IPS DF 4.7 (cell line): ENCODE data around the gene RASSF5.
"Not testable (repeated sequence)": the region's sequence is repeated elsewhere in the genome, so short reads cannot be mapped to it uniquely, and the experiment has no call there.

ENCODE experiments used
- DNase-seq: peaks from one replicate; pipeline ENCODE4 v3.0.0-alpha.2; 2013; ENCODE audit warnings: low spot score; ENCODE audit errors: extremely low read depth

Gene RASSF5

DNA sequence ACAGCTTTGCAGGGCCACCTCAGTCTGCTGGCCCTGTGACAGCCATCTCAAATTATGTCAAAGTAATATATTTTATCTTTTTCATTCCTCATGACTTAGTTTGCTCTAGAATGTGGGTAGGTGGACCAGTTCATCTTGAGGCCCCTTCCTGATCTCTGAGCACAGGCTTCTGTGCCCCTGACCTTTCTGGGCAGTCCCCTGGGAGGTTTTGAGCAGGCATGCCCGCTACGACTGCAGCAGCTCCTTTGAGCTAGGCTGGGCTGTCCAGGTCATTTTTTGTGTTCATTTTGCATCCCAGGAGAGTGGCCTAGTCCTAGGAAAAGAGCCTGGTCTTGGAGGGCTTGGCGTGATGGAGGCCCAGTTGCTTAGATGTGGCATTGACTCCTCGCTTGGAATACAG, 62.2 kb downstream of the RASSF5 start:
- no peak for DNase-seq

DNA sequence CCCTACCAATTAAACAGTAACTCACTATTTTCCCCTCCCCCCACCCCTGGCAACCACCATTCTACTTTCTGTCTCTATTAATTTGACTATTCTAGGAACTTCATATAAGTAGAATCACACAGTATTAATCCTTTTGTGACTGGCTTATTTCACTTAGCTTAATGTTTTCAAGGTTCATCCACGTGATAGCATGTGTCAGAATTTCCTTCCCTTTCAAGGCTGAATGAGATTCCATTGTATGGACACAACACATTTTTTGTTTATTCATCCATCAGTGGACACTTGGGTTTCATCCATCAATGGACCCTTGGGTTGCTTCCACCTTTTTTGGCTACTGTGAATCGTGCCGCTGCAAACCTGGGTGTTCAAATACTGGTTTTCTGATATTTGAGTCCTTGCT, 63.2 kb downstream of the RASSF5 start:
- no peak for DNase-seq

DNA sequence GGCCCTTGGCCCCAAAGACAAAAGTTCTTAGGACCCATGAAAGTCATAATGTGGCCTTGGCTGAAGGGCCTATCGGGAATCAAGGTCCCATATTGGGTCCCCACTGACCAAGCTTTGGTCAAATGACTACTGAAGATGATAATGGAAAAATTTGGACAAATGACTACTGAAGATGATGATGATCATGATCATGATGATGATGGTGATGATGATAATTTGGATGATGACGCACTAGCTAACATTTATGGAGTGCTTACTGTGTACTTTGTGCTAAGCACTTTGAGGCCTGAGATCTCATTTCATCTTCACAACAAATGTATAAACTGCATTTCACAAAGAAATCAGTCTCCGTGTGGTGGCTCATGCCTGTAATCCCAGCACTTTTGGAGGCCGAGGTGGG, 65.5 kb downstream of the RASSF5 start:
- DNase-seq, result no peak

DNA sequence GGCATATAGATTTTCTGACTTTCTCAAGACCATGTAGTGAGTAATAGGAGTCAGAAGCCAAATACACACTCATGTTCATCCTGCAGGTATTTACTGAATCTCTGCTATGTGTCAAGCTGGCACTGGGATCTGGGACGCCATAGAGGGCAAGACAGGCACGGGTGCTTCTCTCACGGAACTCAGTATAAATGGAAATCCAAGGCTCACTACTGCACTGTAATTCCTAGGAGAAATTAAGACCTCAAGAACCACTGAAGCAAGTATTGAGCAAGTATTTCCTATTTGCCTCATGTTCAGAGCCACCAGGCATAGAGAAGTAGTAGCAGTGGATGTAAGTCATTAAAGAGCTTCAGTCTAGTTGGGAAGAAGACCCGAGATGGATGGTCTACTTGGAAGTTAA, 66.0 kb downstream of the RASSF5 start:
- DNase-seq, result no peak

DNA sequence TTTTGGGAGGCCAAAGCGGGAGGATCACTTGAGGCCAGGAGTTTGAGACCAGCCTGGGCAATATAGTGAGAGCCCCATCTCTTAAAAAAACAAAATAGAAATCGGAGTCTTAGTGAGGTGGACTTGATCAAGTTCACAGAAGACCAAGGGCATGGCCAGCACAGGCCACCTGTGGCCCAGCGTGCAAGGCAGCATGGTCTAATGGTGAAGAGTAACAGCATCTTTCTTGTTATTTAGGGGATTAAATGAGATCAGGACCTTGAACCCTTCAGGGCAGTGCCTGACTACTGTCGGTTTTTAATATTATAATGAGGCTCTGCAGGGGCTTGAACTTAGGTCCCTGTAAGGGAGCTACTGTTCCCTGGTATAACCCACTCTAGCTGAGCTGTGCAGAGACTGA, 66.4 kb downstream of the RASSF5 start:
- no peak for DNase-seq

DNA sequence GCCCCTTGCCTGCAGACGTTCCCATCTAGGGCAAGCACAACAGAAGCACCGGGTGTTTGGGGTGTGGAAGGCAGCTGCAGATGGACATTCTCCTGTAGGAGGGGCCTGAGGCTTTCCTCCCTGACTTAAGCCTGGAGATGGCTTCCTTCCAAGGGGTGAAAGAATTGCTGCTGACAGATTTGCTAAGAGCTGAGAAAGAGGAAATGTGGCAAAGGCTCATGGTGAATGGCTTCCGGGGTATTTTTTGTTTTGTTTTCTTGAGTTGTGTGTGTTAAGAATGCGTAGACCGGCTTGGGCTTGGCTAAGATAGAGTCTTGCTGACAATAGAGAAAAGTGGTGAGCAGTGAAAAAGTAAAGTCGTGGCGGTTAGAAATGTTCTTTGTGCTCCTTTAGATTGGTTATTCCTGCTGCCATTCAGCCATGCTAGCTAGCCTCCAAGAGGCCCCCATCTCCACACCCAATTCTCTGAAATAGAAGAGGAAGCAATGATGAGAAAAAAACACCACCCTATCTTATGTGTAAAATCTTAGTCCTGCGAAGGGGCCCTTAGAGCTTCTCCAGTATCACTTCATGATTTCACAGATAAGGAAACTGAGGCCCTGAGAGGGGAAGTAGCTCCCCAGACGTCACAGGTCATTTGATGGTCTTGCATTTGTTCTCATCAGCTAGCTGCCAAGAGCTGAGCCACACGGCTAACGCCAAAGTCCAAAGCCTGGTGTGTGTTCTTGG, 68.0 kb downstream of the RASSF5 start:
- DNase-seq, result no peak

DNA sequence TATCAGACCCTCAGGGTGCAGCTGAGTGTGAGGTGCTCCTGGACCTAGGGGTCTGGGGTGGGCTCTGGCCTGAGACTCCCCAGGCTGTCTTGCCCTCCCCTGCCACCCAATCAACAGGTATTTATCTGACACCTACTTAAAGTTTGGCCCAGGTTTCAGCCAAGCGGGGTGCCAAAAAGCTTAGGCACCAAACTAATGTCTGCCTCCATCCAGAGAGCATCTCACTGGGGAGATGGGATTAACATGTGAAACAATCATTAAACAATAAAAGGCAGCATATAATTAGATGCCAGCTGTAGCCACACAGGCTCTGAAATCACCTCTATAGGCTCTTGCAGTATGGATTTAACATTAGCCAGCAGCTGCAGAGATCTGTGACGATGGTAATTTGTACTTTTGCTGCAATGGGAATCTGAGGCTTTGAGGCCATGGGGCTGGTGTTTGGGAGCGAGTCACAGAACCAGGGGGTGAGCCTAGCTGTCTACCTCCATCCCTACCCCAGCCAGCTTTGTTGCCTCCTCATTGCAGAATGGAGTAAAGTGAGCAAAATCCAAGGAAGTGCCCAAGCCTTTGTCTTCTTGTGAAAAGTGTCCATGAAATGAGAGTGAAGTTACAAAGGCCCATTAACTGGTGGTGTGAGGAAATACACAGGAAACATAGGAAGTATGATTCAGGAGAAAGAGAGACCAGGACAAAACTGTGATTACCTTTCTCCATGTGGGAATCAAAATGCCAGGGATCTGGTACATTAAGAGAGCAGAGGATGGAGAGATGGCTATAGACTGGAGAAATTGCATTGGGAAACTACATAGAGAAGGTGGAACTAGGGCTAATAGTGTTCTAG, 68.8 kb downstream of the RASSF5 start:
- no peak for DNase-seq

DNA sequence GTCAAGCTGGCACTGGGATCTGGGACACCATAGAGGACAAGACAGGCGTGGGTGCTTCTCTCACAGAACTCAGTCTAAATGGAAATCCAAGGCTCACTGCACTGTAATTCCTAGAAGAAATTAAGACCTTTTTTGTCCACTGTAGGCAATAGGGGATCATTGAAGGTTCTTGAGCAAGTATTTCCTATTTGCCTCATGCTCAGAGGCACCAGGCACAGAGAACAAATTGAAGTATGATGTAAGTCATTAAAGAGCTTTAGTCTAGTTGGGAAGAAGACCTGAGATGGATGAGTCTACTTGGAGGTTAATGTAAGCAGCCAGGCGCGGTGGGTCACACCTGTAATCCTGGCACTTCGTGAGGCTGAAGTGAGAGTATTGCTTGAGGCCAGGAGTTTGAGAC, 70.3 kb downstream of the RASSF5 start:
- no peak for DNase-seq

DNA sequence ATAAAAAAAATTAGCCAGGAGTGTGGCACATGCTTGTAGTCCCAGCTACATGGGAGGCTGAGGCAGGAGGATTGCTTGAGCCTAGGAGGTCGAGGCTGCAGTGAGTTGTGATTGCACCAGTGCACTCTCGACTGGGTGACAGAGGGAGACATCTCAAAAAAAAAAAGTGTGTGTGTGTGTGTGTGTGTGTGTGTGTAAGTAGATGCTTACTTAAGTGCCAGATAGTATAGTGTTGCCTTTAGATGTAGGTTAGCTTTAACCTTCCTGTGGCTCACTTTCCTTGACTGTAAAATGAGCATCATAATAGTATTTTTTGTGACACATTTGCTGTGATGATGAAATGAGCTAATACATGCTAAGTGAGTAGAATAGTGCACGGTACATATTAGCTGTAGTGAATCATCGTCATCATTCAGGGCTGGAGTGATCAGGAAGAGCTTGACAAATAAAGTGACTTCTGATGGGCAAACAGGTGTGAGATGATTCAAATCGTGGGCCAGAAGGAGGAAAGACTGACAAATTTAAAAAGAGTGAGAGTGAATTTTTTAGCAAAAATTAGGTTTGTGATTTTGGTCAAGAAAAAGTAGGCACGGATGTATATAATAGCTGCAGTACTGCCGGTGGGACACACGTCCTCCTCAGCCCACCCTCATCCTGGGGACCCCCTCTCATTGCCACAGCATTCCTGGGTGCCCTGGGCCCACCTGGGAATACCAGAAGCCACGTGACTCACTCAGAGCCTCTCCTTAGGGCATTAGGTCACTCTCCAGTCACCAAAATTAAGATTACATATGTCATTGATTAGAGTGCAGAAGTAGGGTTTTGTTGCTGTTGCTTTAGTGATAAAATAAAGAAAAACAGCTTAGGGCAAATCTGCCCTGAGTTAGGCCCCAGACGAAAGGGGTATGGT, 71.0 kb downstream of the RASSF5 start:
- no peak for DNase-seq

DNA sequence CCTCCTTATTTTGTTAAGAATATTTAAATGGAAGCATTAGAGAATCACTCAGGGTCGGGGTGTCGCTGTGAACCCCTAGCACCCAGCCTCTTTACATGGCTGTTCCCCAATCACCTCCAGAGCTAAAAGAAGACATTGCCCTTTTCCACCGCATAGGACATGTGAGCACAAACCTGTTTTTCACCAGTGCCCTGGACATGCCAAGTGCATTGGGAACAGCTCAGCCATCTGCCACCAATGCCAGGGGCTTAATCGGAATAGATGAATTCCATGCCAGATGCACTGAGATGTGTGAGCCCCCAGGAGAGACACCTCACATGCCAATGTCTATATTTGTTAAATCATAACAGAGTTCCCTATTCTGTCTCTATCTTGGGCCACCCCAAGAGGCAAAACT, 71.6 kb downstream of the RASSF5 start:
- no peak for DNase-seq

DNA sequence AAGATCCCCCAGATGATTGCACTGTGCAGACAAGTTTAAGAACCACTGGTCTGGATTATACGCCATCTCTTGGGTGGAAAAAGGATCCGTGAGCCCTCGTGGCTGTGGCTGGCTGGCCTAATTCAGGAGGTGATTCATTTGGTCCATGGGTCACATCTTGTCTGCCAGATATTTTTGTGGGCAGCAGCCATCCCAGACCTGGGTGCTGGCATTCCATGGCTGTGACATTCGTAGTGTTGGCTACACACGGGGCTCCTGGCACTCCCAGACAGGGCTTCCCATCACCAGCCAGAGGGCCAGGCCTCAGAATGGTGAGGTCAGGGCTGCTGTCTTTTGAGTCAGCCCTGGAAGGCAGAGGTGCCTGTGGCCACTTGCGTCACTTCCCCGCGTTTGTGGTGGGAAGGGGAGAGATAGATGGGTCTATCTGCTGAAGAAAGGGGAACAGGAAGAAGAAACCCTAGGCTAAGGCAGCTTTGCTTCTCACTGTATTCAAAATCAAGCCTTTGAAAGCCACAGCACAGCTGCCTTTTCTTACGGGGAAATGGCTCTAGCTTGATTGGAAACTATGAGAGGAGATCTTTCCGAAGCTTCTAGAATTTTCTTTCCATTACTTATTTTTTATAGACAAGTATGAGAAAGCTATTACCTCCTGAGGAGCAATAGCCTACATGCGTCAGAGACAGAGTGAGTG, 72.6 kb downstream of the RASSF5 start:
- DNase-seq, result no peak

DNA sequence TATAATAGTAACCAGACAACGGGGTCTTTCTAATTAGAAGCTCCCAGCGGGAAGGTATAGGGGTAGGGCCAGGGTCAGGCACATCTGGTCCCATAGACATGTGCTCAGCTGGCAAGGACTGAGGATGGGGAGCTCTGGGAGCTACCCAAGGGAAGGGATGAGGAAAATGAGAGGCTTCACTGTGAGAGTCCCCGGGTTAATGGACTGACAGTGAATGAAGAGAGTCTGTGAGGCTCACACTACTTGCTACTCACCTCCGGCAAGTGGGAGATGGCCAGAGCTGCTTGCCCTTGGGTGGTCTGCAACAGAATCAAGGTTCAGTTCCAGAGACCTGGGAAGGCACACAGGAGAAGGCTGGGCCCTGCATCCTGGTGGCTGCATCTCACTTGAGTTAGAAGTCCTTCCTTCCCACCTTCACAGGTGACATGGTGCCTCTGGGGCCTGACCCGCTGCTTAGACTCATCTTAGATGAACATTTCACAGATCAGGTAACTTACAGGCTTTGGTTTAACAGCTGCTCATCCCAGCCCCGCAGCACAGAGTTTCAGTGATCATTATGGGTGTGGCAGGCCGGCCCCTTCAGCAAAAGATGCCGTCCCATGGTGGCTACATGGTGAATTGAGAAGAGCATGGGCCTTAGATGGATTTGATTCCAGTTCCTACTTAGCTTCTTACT, 73.2 kb downstream of the RASSF5 start:
- no peak for DNase-seq

DNA sequence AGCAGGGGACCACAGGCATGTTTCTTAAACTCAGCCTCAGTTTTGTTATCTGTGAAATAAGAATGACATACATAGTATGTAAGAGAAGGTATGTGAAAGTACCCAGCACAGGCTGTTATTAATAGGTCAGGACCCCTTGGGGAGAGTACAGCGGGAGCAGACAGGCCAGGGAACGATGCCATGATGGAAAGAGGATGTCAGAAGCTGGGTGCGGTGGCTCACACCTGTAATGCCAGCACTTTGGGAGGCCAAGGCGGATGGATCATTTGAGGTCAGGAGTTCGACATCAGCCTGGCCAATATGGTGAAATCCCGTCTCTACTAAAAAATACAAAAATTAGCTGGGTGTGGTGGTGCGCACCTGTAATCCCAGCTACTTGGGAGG, 73.8 kb downstream of the RASSF5 start:
- not testable (repeated sequence) for DNase-seq

DNA sequence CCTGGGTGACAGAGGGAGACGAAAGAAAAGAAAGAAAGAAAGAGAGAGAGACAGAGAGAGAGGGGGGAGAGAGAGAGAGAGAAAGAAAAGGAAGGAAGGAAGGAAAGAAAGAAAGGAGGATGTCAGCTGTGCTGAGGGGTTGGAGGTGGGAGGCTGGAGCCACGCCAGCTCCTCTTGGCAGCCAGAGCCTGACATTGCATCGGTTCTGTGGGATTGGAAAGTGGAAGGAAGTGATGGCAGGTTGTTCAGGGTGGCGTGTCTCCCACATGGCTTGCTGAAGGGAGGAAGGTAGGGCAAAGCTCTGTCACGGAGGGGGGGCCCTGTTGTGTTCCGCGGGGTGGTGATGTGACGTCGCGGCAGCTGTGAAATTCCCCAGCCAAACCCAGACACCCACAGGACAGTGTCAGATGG, 74.2 kb downstream of the RASSF5 start:
- no peak for DNase-seq

DNA sequence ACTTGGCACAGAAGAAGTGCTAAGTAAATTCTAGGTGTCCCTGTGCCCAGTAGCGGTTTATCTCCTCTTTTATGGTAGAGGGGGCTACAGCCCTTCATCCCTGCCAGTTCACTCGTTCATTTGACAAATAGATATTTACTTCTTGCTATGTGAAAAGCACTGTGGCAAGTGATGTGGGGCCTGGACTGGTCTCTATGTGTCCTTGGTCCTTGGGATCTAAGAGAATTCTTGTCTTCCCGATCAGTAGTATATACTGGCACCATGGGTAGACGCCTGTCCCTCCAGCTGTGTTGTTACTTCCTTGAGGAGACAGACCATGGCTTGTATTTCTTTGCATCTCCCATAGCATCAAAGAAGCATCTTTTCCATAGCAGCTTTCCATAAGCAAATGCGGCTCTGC, 75.2 kb downstream of the RASSF5 start:
- DNase-seq, result no peak

DNA sequence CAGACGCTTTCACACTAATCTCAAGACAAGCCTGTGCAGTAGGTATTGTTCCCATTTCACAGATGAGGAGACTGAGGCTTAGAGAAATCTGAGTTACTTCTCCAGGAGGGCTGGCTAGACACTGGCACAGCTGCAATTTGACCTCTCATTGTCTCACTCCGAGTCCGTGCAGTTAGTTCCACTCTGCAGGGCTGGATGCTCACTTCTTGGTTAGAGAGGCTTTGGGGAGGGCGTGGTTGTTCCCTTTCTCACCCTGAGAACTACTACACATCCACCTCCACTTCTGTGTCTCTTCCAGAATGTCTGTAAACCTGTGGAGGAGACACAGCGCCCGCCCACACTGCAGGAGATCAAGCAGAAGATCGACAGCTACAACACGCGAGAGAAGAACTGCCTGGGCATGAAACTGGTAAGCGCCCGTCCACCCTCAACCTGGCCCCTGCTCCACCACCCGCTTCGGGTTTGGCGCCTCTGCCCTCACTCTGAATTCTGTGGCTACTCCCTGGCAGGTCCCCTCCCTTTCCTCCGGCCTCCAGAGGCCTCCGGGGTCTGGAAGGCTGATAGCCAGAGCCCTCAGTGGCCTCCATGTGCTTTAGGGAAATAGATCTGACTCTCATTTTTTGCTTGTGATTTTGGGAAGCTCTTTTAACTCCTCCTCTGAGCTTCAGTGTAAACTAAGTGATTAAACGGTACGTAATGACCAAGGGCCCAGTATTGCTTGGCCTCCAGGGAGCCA, 75.8 kb downstream of the RASSF5 start:
- DNase-seq, result no peak

DNA sequence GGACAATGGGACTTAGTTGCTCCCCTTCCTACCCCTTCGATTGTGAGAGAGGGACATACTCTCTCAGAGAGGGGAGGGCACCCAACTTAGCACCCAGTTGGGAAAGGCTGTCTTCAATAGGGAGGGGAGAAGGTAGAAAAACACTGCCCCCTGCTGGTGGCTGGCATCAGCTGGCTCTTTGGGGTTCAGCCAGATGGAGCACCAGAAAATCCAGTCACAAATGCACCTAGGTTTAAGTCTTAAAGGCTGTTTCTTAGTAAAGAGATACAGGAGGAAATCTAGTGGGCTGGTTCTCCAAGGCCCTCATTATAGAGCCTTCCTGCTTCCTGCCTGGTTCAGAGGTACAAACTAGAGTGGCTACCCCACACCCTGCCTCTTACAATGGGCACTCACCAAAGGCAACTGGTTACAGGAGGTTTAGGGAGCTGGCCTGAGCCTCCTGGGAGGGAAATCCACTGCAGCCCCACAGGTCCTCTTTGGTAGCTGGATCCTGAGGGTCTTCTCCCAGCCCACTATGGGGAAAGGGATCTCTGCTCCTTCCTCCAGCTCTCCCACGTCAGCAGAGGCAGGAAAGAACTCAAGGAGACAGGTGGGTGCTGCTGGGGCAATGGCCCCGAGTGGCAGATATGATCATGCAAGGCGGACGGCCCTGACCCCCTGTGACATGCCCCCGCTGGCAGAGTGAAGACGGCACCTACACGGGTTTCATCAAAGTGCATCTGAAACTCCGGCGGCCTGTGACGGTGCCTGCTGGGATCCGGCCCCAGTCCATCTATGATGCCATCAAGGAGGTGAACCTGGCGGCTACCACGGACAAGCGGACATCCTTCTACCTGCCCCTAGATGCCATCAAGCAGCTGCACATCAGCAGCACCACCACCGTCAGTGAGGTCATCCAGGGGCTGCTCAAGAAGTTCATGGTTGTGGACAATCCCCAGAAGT, 76.6 kb downstream of the RASSF5 start:
- no peak for DNase-seq

DNA sequence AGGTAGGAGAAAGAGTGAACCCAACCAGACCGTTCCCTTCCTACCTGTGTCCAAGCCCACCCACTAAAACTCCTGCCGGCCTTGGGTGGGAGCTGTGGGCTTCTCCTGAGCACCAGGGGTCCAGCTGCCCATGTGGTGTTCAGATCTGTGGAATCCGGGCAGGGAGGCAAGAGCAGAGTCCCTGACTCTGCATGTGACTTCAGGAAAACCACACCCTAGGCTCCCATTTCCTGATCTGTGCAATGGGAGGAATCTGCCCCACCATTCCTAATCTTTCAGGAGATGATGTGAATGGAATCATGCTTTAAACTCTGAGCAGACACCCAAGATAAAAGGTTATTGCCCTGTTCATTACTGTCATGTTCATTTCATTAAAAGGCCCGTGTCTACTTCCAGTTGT, 77.4 kb downstream of the RASSF5 start:
- DNase-seq, result no peak
